Stimulated activated CD4-positive, alpha-beta T cell treated with anti-CD3 and anti-CD28 coated beads, Interleukin-2, amount 100 ng/mL, for 4 hours (primary cell): ENCODE data around the gene PLA2G6.
"Not testable (repeated sequence)": the region's sequence is repeated elsewhere in the genome, so short reads cannot be mapped to it uniquely, and the experiment has no call there.

Experiments used
- DNase-seq: peaks from one replicate; pipeline ENCODE4 v3.0.0-alpha.2; 2020; ENCODE audit warnings: low read depth

PLA2G6 gene

DNA sequence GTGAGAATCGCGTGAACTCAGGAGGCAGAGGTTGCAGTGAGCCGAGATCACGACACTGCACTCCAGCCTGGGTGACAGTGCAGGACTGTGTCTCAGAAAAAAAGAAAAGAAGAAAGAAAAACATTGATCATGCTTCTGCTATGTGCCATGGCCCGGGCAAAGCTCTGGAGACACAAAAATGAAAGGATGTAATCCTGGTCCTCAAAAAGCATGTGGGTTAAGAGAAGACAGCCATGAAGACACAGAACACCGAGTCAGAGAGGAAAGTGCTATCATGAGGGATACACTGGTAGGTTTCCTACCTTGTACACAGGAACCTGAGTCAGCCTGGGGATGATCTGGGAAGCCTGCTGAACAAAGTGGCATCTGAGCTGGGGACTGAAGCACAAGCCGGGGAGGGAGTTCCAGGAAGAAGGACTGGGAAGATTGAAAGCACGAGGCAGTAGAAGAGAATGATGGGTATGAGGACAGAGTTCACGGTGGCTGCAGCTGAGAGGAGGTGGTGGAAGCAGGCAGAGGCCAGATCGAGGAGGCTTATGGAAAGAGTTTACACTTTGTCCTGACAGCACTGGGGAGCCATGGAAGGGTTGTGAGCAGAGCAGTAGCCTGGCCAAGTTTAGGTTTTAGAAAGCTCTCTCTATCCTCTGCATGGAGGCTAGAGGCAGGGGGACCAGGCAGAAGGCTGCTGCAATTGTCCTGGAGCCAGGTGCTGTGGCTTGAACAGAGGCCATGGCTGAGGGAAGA lies 10.3 kb upstream of the PLA2G6 start:
- DNase-seq = no peak

DNA sequence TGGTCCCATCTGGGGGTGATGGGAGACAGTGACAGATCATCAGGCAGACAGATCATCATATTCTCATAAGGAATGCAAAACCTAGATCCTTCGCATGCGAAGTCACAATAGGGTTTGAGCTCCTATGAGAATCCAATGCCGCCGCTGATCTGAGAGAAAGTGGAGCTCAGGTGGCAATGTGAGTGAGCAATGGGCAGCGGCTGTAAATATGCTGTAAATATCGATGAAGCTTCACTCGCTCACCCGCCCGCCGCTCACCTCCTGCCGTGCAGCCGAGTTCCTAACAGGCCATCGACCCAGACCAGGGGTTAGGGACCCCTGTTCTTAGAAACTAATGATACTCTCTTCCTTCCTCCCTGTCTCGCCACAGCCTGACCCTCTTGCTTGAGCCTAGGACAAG lies 9.4 kb upstream of the PLA2G6 start:
- DNase-seq = no peak

DNA sequence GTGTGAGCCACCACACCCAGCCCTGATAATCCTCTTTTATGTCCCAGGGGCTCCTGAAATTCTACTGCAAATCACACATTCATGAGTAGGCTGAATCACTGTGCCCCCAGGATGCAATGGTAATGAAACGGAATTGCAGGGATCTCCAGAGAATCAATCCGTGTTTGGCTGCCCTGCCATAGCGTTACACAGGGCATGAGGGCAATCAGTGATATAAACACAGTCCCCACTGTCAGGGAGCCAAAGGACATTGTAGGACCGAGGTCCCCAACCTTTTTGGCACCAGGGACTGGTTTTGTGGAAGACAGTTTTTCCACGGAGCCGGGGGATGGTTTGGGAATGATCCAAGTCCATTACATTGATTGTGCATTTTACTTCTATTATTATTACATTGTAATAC lies 9.0 kb upstream of the PLA2G6 start:
- DNase-seq = no peak

- no peak for DNase-seq
Measured at GRCh38 chr22:38189104-38189503, 7.5 kb upstream of the PLA2G6 start.

GRCh38 chr22:38187413-38188212 lies 6.0 kb upstream of the PLA2G6 start:
- no peak for DNase-seq

DNA sequence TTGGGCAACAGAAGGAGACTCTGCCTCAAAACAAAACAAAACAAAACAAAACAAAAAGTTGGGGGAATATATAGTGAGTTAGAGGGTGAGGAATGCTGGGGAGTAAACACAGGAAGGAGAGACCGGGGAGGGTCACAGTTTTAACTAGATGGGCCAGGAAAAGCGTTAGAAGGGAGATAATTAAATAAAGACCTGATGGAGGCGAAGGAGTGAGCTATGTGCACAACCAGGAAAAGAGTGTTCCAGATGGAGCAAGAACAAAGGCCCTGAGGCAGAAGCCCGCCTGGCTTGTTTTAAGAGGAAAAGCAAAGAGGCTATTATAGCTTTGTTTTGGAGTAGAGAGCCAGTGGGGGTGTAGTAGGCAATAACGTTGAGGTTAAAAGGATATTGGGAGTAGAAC lies 4.8 kb upstream of the PLA2G6 start:
- no peak for DNase-seq

GRCh38 chr22:38184788-38185187 lies 3.2 kb upstream of the PLA2G6 start:
- DNase-seq = no peak

DNA sequence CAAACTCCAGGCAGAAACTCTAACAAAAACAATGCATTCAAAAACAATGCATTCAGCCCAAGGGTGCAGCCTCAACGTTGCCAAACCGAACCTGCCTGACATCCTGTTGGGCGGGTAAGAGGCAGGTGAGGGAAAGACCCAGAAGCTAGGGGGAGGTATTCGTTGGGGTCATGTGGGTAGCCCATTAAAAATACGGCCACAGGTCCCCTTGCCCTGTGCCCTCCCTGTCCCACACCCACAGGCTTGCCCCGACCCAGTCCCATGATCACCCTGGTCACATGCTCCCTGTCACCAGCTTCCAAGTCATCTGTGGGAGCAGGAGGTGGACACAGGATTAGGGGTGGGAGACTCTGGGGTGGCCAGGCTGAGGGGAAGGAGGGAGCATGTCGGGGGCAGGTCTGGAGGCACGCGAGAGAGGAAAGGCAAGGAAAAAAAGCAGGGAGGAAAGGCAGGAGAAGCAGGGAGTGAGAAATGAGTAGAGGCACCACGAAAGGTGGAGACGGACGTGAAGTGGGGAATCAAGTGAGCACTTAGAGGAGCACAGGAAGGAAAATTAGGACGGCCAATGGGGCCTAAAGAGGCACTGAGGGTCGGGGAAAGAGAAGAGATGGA lies 683 bp downstream of the PLA2G6 start:
- DNase-seq = no peak

DNA sequence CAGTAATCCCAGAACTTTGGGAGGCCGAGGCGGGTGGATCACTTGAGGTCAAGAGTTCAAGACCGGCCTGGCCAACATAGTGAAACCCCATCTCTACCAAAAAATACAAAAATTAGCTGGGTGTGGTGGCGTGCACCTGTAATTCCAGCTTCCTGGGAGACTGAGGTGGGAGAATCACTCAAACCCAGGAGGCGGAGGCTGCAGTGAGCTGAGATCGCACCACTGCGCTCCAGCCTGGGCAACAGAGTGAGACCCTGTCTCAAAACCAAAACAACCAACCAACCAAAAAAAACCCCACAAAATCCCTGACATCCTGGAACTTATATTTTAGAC lies 3.1 kb downstream of the PLA2G6 start:
- DNase-seq = not testable (repeated sequence)

DNA sequence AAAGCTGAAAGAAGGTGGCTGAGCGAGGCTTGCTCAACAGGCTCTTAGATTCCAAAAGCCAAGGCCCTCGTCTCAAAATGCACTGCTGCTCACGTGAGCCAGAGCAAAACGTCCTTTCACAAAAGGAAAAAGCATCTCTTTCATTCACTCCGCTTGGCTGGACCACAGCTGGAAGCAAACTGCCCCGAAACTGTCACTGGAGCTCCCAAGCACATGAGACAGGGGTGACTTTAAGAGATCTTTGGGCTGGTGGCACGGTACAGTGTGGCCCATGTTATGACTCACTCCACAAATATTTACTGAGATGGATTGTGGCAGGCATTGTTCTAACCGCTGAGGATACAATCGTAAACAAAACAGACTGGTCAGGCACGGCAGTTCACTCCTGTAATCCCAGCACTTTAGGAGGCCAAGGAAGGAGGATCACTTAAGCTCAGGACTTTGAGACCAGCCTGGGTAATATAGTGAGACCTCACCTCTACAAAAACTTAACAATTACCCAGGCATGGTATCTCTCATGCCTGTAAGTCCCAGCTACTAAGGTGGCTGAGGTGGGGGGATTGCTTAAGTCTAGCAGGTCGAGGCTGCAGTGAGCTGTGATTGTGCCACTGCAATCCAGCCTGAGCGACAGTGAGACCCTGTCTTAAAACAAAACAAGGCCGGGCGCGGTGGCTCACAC lies 3.6 kb downstream of the PLA2G6 start:
- DNase-seq = no peak

GRCh38 chr22:38177571-38177925 lies 4.1 kb downstream of the PLA2G6 start:
- DNase-seq = not testable (repeated sequence)

DNA sequence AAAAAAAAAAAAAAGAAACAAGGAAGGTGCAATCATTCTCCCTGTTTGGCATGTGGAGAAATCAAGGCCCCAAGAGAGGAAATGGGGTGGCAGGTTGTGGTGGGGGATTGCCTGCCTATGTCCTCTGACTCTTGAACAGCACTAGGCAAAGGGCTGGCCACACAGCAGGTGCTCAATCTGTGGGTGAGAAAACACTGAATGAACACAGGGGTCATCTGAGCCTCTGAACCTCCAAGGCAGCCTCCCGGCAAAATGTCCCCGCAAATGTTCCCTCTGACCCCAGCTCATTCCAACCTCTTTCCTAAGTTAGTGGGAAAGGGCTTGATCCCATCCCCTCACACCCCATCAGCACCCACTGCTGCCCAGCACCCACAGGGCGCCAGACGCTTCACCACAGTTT lies 4.6 kb downstream of the PLA2G6 start:
- no peak for DNase-seq

DNA sequence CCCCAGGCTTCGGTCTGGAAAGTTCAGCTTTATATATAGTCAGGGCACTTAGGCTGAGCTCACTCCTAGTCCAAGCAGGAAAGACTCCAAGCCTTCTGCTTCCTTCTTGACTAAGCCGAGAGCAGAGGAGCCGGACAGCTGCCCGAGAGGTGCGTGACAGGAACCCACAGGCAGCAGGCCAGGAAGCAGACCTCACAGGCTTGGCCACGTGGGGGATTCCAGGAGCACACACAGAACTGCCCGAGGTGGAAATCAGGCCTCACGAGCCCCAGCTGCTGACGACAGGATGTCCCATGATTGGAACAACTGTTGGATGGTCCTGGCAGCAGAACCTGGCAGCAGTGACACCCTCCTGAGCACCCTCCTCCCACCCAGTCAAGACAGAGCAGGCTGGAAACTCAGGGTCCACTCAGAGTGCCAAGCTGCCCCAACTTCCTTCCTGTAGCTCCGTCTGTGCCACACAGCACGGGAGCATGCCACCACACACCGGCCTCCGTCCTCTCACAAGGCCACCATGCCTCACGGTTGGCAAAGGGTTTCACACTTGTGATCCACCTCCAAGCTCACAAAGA lies 5.4 kb downstream of the PLA2G6 start:
- no peak for DNase-seq

DNA sequence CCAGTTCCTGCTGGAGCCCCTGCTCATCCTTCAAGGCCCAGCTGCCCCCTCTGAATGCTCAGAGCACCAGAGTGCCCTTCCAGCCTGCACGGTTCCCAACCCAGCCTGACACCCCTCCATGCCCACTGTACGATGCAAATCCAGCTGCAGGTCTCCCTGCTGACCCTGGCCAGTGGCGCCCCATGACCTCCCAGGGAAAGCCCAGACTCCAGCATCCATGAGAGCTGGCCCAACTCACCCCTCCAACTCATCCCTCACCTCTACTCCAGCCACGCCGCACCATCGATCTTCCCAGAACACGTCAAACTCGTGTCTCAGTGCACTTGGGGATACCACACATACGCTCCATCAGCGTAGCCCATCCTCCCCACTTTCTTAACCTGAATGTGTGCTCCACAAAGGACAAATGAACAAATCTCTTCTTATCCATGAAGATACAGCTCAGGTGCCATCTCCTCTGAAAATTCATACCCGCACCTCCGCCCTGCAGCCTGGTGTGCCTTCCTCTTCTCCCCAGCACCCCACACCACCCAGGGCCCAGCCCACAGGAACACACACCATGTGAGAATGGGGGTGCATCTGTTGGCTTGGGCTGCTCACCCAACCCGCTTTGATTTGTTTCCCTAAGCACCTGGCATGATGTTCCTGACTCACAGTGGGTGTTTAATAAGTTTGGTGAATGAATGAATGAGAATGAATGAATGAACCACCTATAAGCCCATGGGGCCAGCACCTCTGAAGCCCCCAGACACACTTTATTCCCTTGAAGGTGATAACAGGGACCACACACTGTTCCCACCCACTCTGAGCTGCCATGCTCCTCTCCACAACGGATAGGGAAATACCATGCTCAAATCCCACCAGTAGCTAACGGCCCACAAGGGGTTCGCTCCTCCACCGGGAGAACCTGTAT lies 6.2 kb downstream of the PLA2G6 start:
- DNase-seq = no peak

GRCh38 chr22:38174626-38175025 lies 7.0 kb downstream of the PLA2G6 start:
- DNase-seq = no peak

DNA sequence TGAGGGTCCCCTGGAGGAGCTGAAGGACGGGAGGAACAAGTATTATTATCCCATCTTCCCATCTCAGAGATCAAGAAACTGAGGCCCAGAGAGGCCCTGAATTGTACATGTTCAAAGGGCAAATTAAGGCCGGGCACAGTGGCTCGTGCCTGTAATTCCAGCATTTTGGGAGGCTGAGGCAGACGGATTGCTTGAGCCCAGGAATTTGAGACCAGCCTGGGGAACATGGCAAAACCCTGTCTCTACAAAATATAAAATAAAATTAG lies 8.1 kb downstream of the PLA2G6 start:
- no peak for DNase-seq

- DNase-seq = no peak
Measured at GRCh38 chr22:38172832-38173640, 8.6 kb downstream of the PLA2G6 start.

GRCh38 chr22:38171927-38172831 lies 9.5 kb downstream of the PLA2G6 start:
- DNase-seq = no peak

- no peak for DNase-seq
Measured at GRCh38 chr22:38170469-38170868, 11.2 kb downstream of the PLA2G6 start.

GRCh38 chr22:38169116-38169515 lies 12.5 kb downstream of the PLA2G6 start:
- DNase-seq = no peak
